Measurements from ENCODE around the gene CYB5R3.

Gene CYB5R3

GRCh38 chr22:42646569-42647525 is 2.3 kb downstream of the CYB5R3 start:
- DNase-seq = no peak

GRCh38 chr22:42645938-42646568 is 3.1 kb downstream of the CYB5R3 start:
- DNase-seq = no peak

- peak; percentile 47 for DNase-seq
These were observed 3.8 kb downstream of the CYB5R3 start for GRCh38 chr22:42645341-42645937.

GRCh38 chr22:42644422-42645340 is 4.5 kb downstream of the CYB5R3 start:
- DNase-seq = peak; percentile 35

GRCh38 chr22:42643634-42644421 is 5.4 kb downstream of the CYB5R3 start:
- no peak for DNase-seq

- no peak for DNase-seq
These were observed 6.2 kb downstream of the CYB5R3 start for GRCh38 chr22:42642806-42643633.

- DNase-seq = no peak
These were observed 7.3 kb downstream of the CYB5R3 start for GRCh38 chr22:42641801-42642413.

GRCh38 chr22:42639541-42640241 is 9.5 kb downstream of the CYB5R3 start:
- DNase-seq = no peak

- no peak for DNase-seq
These were observed 11.6 kb downstream of the CYB5R3 start for GRCh38 chr22:42637555-42637954.

- no peak for DNase-seq
These were observed 12.7 kb downstream of the CYB5R3 start for GRCh38 chr22:42636506-42636905.

GRCh38 chr22:42635531-42635930 is 13.7 kb downstream of the CYB5R3 start:
- DNase-seq = no peak

GRCh38 chr22:42633013-42633412 is 16.2 kb downstream of the CYB5R3 start:
- DNase-seq = no peak

- DNase-seq = no peak
These were observed 17.1 kb downstream of the CYB5R3 start for GRCh38 chr22:42632096-42632495.

GRCh38 chr22:42630901-42631602 is 18.1 kb downstream of the CYB5R3 start:
- no peak for DNase-seq

- DNase-seq = no peak
These were observed 19.0 kb downstream of the CYB5R3 start for GRCh38 chr22:42630211-42630610.

- DNase-seq = no peak
These were observed 21.2 kb downstream of the CYB5R3 start for GRCh38 chr22:42627981-42628380.

- no peak for DNase-seq
These were observed 22.1 kb downstream of the CYB5R3 start for GRCh38 chr22:42626951-42627625.

- no peak for DNase-seq
These were observed 22.8 kb downstream of the CYB5R3 start for GRCh38 chr22:42626431-42626830.

Data from right kidney (tissue), 1 donor.